Right atrium auricular region (tissue), 2 donors: ENCODE data around the gene NUP62. TPM values are rescaled to one million over a fixed set of nuclear protein-coding genes. Genes with fewer than 3 reads are reported as not detected.

Experiments
- DNase-seq: peaks from one replicate; pipeline ENCODE4 v3.0.0-alpha.2; 2019; ENCODE audit warnings: low spot score
- H3K27ac ChIP-seq, 2 donors: fragments of 200-600 bp; sonication (generic); 1 replicate in 1 of 2; 2 replicates in 1 of 2; pipeline ENCODE4 v1.5.1; 2016 to 2019
- H3K27me3 ChIP-seq, 2 donors: fragments of 200-600 bp; sonication (generic); one replicate each; pipeline versions ENCODE4 v1.5.1 to v1.6.0; 2017 to 2019
- H3K36me3 ChIP-seq: fragments of 200-600 bp; sonication (generic); one replicate; pipeline ENCODE4 v1.5.1; 2016
- H3K4me1 ChIP-seq, 2 donors: fragments of 200-600 bp; sonication (generic); one replicate each; pipeline versions ENCODE4 v1.5.1 to v1.6.0; 2017 to 2019
- H3K4me3 ChIP-seq, 2 donors: fragments of 200-600 bp; sonication (generic); 1 replicate in 1 of 2; 2 replicates in 1 of 2; pipeline ENCODE4 v1.5.1; 2017 to 2019; ENCODE audit warnings: mild to moderate bottlenecking in 1 of 2, moderate library complexity in 1 of 2
- H3K9me3 ChIP-seq, 2 donors: fragments of 200-600 bp; sonication (generic); one replicate each; pipeline ENCODE4 v1.5.1; 2019
- total RNA-seq, 2 donors: library from RNA; depleted of rRNA; stranded (reverse); fragments of >200 nt; gene quantifications; one replicate each; pipeline ENCODE4 v1.1.0, GENCODE V29; 2016
- TF ChIP-seq, protein P1 (sequence below), 2 donors: fragments of 200-600 bp; sonication (generic); IDR thresholded peaks; one replicate each; pipeline ENCODE4 v1.5.1; 2019; ENCODE audit warnings: antibody characterized with exemption in 2 of 2

Gene NUP62
- total RNA-seq, 2 donors from 2014 or later: 23.5 to 32.6 TPM

DNA sequence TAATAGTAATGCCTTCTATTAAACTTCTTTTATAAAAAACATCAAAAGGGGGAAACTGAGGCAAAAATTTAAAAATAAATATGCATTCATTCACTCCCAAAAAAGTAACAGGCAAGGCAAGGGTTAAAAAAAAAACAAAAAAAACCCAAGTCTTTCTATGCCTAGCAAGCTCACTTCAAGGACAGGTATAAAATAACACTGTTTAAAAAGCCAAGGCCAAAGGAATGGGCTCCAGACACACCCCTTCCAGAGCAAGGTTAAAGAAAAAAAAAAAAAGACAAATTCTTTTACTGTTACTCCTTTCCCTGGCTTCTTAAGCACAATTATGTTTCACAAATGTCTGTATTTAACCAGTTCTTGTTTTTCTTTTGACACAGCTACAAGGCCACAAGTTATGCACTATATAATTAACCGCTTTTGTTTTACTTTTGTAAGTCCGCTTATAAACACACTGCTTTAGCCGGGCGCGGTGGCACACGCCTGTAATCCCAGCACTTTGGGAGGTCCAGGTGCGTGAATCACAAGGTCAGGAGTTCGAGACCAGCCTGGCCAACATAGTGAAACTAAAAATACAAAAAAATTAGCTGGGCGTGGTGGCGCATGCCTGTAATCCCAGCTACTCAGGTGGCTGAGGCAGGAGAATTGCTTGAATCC is 28.1 kb upstream of the NUP62 start:
- Histone ChIP-seq H3K4me3 (no peak overlapping the region), H3K9me3 (no peaks in the 10 kb centered on the region), H3K36me3 (no peaks in the 10 kb centered on the region), H3K27ac (no peak overlapping the region), H3K27me3 (no peaks in the 10 kb centered on the region), H3K4me1 (peaks cover 0 to 27% of the 10 kb centered on the region in 2 donors)
- no peak for DNase-seq
- TF ChIP-seq, protein P1, sequence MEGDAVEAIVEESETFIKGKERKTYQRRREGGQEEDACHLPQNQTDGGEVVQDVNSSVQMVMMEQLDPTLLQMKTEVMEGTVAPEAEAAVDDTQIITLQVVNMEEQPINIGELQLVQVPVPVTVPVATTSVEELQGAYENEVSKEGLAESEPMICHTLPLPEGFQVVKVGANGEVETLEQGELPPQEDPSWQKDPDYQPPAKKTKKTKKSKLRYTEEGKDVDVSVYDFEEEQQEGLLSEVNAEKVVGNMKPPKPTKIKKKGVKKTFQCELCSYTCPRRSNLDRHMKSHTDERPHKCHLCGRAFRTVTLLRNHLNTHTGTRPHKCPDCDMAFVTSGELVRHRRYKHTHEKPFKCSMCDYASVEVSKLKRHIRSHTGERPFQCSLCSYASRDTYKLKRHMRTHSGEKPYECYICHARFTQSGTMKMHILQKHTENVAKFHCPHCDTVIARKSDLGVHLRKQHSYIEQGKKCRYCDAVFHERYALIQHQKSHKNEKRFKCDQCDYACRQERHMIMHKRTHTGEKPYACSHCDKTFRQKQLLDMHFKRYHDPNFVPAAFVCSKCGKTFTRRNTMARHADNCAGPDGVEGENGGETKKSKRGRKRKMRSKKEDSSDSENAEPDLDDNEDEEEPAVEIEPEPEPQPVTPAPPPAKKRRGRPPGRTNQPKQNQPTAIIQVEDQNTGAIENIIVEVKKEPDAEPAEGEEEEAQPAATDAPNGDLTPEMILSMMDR (IDR thresholded peaks at IDR 0.05): no peak

DNA sequence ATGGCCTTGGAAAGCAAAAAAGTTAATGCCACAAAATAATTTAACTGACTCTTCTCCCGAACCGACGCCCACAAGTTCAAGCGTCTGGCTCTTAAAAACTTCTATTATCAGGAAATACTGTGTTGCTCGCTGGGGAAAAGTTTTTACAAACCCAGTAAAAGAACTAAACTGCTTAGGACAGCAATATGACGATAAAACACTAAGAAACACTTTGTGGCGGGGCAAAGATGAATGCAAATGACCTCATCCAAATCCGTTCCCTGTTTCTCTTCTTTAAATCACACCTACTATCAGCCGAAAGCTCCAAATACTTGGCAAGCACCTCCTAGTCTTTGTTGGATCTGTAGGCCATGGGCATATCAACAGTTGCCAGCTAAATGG is 26.8 kb upstream of the NUP62 start:
- DNase-seq: no peak
- Histone ChIP-seq H3K4me3 (no peak overlapping the region), H3K9me3 (no peaks in the 10 kb centered on the region), H3K4me1 (peaks cover 0 to 27% of the 10 kb centered on the region in 2 donors), H3K36me3 (no peaks in the 10 kb centered on the region), H3K27ac (no peak overlapping the region), H3K27me3 (no peaks in the 10 kb centered on the region)
- TF ChIP-seq, protein P1 (IDR thresholded peaks at IDR 0.05): no peak

DNA sequence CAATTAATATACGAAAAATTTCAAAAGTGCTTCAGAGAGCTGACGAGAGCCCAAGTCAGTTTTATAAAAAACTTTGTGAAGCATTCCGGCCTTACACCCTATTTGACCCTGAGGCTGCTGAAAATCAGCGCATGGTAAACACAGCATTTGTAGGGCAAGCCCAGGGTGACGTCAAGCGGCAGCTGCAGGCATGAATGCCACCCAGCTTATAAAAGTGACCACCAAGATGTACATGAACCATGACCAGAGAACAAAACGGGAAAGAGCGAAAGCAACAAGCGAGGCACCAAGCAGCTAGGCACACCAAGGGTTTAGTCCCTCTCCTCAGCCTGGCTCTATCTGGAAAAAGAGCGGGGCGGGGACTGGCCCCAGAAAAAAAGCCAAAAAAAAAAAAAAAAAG is 25.6 kb upstream of the NUP62 start:
- TF ChIP-seq, protein P1 (IDR thresholded peaks at IDR 0.05): no peak

DNA sequence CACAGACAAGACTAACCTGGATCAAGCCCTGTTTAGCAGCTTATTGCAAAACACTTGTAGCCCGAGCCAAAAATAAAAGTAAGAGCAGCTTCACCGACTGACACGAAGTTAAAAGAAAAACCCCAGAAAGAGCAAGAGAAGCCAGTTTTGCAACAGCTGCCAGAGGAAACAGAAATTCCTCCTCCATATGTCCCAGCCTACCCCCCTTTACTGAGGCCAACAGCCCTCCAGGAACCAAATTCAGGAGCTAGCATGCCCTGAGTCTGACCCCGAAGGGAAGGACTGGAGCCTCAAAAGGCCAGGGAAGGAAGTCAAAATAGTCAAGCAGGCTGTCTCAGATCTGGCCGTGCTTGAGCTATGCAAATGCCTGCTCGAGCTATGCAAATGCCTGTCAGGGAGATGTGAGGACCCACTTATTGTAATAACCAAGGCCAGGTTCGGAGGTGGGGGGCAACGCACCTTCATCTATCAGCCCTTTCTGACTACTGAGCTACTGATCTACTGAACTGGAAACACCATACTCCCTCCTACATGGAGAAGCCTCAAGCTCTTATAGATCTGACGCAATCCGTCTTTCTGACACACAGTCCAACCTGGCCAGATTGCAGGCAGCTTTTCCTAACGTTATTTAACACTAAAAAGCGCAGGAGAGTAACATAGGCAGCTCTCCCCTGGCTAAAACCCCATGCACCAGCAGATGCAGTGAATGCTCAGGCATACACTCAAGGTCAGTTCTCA is 25.0 kb upstream of the NUP62 start:
- no peaks in the 10 kb centered on the region for H3K9me3 ChIP-seq
- no peaks in the 10 kb centered on the region for H3K36me3 ChIP-seq
- no peak overlapping the region for H3K27ac ChIP-seq
- H3K27me3 ChIP-seq: no peaks in the 10 kb centered on the region
- no peak for DNase-seq
- H3K4me3 ChIP-seq: no peak overlapping the region
- peaks cover 0 to 27% of the 10 kb centered on the region in 2 donors for H3K4me1 ChIP-seq
- TF ChIP-seq, protein P1 (IDR thresholded peaks at IDR 0.05): no peak

More for the DNA sequence above, 25.6 kb upstream of the NUP62 start:
- Histone ChIP-seq H3K4me3 (no peak overlapping the region), H3K4me1 (peaks cover 0 to 27% of the 10 kb centered on the region in 2 donors), H3K36me3 (no peaks in the 10 kb centered on the region), H3K27me3 (no peaks in the 10 kb centered on the region), H3K9me3 (no peaks in the 10 kb centered on the region), H3K27ac (no peak overlapping the region)
- no peak for DNase-seq

DNA sequence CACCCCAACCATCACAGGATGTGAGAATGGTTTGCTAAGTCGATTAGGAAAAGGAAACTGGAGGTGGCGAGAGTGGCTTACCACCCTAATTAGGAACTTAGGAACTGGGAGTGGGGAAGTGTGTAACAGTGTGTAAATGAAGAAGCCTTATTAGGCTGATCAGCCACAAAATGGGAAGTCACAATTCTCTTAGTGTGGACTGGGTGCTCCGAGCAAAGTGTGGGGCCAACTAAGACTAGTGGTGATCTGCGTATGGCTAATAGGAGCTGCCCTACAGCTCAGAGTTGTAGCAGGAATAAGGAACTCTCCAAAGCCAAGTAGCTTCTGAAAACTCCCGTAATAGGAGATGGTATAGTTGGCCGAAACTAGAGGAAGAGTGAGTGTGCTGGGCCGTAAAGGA is 24.1 kb upstream of the NUP62 start:
- DNase-seq: no peak
- H3K27me3 ChIP-seq: no peaks in the 10 kb centered on the region
- no peaks in the 10 kb centered on the region for H3K36me3 ChIP-seq
- H3K4me3 ChIP-seq: no peak overlapping the region
- TF ChIP-seq, protein P1 (IDR thresholded peaks at IDR 0.05): no peak
- peaks cover 0 to 27% of the 10 kb centered on the region in 2 donors for H3K4me1 ChIP-seq
- H3K27ac ChIP-seq: no peak overlapping the region
- no peaks in the 10 kb centered on the region for H3K9me3 ChIP-seq
